GM21515 (cell line): ENCODE results near the gene SURF6.
A peak's percentile ranks its signal among the peaks of the same experiment; 100 is the strongest.
"Not testable (repeated sequence)": the region's sequence is repeated elsewhere in the genome, so short reads cannot be mapped to it uniquely, and the experiment has no call there.

Source experiments
- ATAC-seq: cut with Tn5 transposase; IDR thresholded peaks from one replicate; pipeline ENCODE4 v1.9.1; 2021; ENCODE audit not compliant: unreplicated experiment

Gene SURF6

DNA sequence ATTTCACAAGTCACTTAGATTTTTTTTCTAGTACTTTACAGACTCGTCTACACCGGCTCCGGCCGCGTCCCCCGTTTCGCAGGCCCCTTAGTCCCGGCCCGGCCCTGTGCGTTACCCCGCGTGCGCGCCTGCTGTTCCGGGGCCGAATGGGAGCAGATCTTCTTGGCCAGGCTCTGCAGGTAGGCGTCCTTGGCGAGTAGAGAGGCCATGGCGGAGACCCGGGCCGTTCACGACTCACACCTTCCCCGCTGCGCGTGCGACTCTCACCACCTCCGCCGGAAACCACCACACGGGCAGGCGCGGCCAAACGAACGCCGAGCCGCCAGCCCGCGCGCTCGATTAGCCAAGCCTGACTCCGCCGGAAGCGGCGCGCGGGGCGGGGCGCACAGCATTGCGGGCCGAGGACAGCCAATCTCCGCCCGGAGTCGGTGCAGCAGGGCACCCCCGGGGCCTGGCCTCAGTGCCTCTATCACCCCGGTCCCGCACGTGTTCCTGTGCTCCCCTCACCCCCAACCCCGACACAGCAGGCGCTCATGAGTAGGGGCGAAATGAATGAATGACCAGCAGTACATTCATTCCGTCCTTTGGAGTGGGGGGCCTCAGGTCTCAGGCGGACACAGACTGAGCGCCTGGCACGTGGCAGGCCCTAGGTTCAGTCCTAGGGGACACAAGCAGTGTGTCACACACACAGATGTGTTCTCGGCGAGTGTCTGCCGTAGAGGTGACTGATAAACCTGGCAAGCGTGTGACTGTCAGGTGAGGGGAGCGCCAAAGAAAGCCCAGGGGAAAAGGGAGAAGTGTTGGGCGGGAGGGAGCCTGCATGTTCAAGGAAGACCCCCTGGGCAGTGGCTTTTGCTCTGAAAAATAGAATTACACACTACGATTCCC lies at the start of gene SURF6:
Gene SURF6, minus strand, starts transcription at position 265 of the 888 bp plus-strand sequence. Its CDS starts 56 bp downstream, at position 209.
- ATAC-seq: peak; percentile 87

DNA sequence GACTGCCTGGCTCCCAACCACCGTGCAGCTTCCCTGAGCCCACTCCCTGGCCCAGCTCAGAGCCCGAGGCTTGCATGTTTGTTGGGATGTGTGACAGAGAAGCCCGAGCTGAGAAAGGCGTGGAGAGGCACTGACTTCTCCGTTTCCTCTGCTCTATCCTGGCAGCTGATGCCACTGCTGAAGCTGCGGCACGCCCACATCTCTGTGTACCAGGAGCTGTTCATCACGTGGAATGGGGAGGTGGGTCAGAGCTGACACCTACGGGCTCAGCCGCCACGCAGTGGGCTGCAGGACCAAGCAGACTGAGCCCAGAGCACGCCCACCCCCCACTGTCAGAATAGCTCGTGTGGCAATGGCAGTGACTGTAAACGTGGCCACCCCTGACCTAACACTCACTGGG lies 49.5 kb upstream of the SURF6 start:
- no peak for ATAC-seq

DNA sequence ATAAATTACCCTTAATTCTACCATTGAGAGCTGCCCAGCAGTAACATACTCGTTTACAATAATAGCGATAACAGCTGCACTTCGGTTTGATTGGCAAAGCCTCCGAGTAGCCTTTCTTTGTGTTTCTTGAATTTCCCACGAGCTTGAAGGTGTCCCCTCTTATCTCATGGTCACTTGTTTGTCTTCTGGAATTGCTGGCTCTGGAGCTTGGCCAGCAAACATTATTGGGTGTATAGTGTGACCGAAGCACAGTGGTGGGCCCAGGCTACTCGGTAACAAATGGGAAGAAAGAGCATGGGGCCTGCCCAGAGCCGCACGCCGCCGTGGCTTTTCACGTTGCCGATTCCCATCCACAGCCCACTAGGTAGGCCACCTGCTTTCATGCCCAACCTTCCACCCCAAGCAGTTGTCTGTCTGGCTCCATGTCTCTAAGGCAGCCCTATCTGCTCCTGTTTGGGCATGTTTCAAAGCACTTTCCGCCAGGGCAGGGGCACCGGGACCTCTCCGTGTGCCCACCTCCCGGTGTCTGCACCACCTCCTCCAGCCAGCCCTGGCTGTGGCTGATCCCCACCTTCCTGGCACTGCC lies 48.8 kb upstream of the SURF6 start:
- no peak for ATAC-seq

DNA sequence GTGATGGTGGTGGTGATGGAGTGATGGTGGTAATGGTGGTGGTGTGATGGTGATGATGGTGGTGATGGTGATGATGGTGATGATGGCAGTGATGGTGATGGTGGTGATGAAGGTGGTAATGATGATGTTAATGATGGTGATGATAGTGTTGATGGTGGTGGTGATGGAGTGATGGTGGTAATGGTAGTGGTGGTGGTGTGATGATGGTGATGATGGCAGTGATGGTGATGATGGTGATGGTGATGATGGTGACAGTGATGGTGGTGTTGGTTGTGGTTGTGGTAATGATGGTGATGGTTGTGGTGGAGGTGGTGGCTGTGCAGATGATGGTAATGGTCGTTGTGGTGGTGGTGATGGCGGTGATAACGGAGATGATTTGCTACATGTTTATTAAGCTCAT lies 47.5 kb upstream of the SURF6 start:
- no peak for ATAC-seq

DNA sequence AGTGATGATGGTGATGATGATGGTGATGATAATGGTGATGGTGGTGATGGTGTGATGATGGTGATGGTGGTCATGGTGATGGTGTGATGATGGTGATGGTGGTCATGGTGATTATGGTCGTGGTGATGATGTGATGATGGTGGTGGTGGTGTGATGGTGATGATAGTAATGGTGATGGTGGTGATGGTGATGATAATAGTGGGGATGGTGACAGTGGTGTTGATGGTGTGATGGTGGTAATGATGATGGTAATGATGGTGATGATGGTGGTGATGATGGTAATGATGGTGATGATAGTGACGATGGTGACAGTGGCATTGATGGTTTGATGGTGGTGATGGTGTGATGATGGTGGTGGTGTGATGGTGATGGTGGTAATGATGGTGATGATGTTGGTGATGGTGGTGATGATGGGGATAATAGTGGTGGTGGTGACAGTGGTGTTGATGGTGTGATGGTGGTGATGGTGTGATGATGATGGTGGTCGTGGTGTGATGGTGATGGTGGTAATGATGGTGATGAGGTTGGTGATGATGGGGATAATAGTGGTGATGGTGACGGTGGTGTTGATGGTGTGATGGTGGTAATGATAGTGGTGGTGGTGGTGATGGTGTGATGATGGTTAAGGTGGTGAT lies 46.6 kb upstream of the SURF6 start:
- no peak for ATAC-seq

DNA sequence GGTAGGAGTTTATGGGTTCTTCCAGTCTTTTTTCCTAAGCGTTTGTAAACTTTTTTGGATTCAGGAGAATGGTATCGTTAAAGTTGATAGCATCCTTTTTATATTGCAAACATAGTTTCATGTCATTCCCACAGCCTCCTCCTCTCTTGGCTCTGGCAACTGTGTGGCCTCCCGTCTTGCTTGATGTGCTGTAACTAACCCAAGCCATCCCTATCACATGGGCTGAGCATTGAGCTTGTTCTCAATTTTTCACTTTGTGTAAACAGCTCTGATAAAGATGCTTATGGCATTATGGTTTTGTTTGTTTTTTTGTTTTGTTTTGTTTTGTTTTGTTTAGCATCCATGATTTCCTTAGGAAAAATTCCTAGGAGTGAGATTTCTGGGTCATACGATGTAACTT lies 44.7 kb upstream of the SURF6 start:
- ATAC-seq: no peak

DNA sequence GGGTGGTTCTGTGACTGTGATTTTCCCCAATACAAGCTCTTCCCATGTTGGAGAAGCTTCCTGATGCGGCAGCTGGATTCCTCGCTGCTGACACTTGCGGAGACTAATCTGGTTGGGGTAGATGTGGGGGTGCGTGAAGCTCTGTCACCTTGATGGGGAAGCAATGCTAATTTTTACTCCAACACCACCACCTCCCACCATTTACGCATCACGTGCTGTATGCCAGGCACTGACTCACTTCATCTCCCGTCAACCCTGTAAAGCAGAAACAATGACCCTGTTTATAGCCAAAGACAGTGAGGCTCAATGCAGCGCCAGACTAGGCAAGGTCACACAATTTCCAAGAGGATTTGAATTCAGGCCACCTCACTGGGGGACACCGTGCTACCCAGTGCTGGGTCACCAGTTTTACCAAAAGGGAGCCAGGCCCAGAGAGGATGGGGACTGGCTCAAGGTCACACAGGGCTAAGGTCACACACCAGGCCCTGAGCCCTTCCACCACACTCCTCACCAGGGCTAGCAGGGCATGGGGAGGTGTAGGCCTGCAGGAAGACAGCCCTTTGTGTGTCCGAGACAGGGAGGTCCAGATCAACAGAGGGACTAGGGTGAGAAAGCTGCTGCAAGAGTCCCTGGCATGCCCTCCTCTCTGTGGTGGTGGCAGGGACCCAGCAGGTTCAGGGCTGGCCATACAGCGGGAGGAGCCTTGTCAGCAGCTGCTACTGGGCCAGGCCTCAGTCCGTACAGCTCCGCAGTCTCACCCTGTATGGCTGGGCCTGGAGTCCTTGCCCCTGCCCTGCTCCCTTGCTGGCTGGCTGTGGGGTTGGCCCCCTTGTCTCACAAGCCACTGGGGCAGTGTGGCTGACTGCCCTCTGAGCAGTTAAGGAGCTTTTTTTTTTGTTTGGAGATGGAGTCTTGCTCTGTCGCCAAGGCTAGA lies 43.4 kb upstream of the SURF6 start:
- no peak for ATAC-seq

DNA sequence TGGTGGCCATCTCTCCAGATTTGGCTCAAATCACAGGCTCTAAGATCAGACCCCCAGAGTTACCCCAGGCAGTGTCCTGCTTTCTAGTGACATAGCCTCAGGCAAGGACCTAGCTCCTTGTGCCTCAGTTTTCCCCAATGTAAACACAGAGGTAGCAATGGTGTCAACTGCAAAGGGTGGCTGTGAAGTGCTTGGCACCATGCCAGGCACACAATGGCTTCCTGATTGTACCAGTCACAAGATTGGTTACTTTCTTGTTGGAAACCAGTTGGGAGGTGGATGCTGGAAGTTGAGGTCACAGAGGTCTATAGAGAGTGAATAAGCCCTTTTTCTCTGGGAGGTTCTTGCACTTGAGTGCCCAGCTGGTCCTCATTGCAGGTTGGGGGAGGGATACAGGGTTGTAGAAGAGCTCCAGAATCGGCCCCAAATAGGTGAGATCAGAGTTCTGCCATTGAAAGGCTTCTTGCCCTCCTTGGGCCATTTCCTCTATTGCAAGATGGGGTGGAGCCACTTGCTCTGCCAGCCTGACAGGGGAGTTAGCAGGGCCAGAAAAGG lies 42.5 kb upstream of the SURF6 start:
- no peak for ATAC-seq

DNA sequence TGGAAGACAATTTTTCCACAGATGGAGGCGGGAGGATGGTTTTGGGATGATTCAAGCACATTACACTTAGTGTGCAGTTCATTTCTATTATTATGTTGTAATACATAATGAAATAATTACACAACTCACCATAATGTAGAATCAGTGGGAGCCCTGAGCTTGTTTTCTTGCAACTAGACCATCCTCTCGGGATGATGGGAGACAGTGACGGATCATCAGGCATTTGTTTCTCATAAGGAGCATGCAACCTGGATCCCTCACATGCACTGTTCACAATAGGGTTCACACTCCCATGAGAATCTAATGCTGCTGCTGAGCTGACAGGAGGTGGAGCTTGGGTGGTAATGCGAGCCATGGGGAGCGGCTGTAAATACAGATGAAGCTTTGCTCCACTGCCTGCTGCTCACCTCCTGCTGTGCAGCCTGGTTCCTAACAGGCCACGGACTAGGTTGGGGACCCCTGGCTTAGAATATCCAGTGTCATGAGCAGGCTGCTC lies 41.8 kb upstream of the SURF6 start:
- ATAC-seq: no peak

DNA sequence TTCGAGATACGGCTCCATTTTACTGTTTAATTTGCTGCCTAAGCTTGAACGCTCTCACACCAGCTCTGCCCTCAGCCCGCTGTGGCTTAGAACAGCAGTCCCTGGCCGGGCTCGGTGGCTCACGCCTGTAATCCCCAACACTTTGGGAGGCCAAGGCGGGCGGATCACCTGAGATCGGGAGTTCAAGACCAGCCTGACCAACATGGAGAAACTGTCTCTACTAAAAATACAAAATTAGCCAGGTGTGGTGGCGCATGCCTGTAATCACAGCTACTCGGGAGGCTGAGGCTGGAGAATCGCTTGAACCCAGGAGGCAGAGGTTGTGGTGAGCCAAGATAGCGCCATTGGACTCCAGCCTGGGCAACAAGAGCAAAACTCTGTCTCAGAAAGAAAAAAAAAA lies 41.3 kb upstream of the SURF6 start:
- not testable (repeated sequence) for ATAC-seq

DNA sequence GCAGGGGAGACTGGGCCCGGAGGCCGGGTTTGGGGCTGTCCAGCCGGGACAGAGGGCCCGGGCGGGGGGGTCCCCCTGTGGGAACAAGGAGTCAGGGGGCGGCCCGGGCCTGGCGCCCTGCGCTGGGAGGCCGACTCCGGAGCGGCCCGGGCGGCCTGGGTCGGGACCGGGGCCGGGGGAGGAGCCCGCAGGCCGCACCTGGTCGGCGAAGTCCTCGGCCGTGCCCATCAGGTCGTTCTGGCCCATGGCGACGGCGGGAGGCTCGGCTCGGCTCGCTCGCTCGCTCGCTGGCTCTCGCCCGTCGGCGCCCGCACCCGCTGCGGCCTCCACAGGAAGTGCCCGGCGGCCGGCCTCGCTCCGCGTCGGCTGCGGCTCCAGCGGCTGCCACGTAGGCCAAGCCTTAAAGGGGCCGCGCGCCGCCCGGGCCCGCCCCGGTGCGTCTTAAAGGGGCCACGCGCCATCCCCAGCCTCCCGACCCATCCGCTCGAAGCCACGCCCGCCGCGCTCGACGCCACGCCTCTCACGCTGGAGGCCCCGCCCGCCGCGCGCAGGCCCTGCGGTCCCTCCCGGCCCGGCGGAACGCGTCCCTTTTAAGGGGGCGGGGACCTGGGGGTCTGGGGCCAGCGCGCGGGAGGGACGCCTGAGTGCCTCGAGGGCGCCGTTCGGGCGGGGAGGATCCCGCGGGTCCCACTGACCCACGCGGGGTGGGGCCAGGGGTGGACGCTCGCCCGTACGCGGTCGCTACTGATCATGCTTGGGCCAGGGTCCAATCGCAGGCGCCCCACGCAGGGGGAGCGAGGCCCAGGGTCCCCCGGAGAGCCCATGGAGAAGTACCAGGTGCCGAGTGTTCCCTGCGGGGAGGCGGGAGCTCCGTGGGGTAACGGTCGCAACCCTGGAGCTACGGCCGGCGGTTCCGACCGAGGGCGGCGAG lies 40.0 kb upstream of the SURF6 start, which contains the start of the genes STKLD1 and SURF4:
Gene STKLD1, plus strand, starts transcription at position 643 of the 931 bp plus-strand sequence. Its CDS starts 108 bp downstream, at position 751.
Gene SURF4, minus strand, starts transcription at position 337 of the 931 bp plus-strand sequence. Its CDS starts 91 bp downstream, at position 246.
- peak; percentile 88 for ATAC-seq

DNA sequence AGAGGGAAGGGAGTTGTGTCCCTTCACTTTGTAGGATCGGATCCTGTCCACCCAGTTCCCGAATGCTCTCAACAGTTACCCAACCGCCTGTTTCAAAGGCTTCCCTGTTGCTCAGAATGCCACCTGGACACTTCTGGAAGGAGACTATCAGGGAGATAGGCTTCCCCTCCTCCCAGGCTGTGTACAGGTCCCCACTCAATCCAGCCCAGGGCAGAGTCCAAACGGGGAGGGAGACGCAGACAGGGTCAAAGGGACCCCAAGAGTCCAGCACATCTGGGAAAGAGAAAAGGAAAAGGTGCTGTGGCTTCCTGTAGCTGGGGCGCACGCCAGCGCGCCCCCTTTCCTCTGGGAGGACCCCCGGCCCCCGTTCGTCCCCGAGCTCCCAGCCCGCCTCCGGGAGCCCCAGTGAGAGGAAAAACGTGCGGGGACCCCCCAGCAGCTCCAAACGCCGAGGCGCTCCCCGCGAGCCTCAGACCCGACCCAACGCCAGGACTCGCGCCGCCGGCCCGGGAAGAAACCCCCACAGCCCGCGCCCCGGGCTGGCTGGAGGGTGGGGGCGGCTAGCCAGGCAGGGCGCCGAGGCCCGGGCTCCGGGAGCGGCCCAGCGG lies 39.2 kb upstream of the SURF6 start:
- ATAC-seq: peak; percentile 12

DNA sequence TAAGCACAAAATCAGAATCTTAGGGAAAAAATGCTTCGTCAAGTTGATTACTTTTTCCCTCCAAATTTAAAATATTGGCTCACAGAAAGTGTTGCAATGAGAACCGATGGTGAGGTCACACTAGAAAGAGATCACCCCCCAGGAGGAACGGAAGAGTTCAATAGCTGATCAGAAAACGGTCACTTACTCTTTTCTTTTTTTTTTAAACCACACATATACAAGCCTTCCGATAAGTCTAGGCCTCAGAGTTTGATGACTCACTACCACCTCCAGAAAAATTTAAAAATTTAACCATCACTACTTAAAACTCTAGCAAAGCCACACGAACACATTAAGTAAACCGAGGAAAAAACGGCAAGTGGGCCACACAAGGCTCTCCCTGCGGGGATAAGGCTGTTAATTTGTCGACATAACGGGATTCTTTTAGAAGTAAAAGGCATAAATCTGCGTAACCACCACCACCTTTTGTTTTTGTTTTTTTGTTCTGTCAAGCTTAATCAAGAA lies 38.7 kb upstream of the SURF6 start:
- no peak for ATAC-seq

DNA sequence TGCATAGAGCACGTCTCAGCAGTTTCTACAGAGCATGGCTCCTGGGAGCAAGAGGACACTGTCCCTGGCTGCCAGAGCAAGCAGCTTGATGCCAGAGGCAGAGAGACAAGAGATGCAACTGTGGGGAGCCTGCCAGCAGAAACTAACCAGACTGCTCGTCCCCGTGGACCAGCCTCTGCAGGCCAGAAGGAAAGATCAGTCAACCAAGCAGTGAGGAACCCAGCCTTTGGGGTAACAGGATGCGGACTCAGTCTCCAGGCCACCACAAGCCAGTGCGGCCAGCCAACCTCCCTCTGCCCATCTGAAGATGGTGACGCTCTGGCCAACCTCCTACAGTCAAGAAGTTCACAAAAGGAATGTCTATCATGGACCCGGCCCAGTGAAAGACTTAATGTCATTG lies 36.2 kb upstream of the SURF6 start:
- ATAC-seq: no peak

DNA sequence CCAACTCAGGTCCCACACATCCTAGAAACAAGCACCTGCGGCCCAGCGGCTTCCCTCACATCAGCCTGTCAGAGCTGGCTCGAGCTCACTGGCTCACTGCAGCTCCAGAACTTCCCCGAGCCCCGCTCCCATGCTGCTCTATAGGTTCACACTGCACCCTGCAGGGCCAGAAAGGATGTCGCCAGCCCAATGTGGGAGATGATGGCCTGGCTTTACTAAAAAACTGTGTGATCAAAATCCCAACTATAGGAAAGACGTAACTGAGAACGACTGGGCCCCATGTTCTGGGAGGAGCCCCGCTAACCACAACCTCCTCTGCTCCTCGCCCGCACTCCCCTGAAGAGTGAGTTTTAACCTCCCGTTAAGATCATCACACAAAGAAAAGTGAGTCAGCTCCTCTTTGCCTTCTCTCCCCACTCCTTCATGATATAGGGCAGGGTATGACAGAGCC lies 35.3 kb upstream of the SURF6 start:
- no peak for ATAC-seq

DNA sequence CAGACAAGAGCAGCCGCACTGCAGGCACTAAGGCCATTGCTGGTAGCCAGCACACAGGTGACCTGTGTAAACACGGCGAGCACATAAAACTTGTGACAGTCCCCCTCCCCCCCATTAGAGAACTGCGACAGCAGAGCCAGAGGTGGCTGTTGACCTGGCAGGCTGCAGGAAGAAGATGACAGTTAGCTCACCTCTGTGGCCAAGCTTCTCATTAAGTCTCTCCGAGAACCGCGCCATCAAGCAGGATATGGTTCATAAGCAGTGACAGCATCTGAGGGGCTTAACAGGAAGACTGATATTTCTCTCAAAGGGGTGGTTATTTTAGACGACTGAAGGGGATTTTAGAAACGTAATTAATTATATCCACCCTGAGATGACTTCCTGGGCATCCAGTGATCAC lies 34.7 kb upstream of the SURF6 start:
- no peak for ATAC-seq

DNA sequence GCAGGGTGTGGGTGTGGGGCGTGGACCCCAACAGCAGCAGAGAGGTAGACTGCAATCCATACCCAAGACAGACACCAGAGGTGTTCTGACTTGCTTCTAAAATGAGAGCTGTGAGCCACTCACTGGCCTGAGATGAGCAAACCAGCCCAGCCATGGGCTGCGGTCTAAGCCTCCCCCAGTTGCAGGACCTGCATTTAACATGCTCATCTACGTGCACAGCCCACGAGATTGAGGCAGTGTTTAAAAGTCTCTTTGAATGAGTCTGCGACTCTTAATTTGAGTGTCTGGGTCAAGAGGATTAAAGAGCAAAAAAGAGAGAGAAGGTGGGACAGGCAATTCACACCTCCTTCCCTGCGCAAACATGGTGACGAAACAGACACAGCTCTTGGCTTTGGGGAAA lies 33.9 kb upstream of the SURF6 start:
- no peak for ATAC-seq

DNA sequence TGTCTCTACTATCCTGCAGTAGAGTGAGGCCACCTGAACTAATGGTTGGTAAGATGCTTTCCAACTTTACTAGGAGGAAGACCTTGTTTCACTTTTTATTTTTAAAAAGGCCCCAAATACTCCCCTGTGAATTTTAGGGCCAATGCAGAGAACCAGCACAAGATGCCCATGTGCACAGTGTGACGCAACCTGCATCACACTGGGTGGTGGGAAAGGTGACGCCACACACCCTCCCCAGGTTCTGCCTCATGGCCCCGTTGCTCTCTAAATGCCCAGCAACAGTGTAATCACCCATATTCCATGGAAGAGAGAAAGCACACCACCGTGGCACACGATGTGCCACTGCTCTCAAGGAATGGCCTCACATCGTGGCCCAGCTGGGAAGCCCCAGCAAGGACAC lies 33.4 kb upstream of the SURF6 start:
- ATAC-seq: no peak
